KOPT-K1 (cell line): ENCODE measurements around the gene RPS21.

ENCODE experiments used
- H3K27ac ChIP-seq: fragments of 200-600 bp; sonication (generic); 2 replicates; pipeline ENCODE4 v1.5.1; 2016; ENCODE audit warnings: antibody characterized with exemption, mild to moderate bottlenecking, low read depth, low read length; ENCODE audit not compliant: poor library complexity, severe bottlenecking
- H3K36me3 ChIP-seq: fragments of 200-600 bp; sonication (generic); 2 replicates; pipeline ENCODE4 v1.5.1; 2017; ENCODE audit warnings: antibody characterized with exemption, mild to moderate bottlenecking, low read length, moderate library complexity; ENCODE audit not compliant: insufficient read depth
- H3K9me3 ChIP-seq: fragments of 200-600 bp; sonication (generic); 2 replicates; pipeline ENCODE4 v1.5.1; 2017; ENCODE audit warnings: antibody characterized with exemption, low read length, mild to moderate bottlenecking; ENCODE audit not compliant: insufficient read depth, poor library complexity, severe bottlenecking

The RPS21 gene

GRCh38 chr20:62412194-62413024 is 25.5 kb downstream of the RPS21 start:
- H3K27ac ChIP-seq = no peak overlapping the region
- no peaks in the 10 kb centered on the region for H3K36me3 ChIP-seq
- H3K9me3 ChIP-seq = no peaks in the 10 kb centered on the region

- H3K36me3 ChIP-seq = no peaks in the 10 kb centered on the region
- no peak overlapping the region for H3K27ac ChIP-seq
- no peaks in the 10 kb centered on the region for H3K9me3 ChIP-seq
Measured at GRCh38 chr20:62413025-62413570, 26.2 kb downstream of the RPS21 start.

DNA sequence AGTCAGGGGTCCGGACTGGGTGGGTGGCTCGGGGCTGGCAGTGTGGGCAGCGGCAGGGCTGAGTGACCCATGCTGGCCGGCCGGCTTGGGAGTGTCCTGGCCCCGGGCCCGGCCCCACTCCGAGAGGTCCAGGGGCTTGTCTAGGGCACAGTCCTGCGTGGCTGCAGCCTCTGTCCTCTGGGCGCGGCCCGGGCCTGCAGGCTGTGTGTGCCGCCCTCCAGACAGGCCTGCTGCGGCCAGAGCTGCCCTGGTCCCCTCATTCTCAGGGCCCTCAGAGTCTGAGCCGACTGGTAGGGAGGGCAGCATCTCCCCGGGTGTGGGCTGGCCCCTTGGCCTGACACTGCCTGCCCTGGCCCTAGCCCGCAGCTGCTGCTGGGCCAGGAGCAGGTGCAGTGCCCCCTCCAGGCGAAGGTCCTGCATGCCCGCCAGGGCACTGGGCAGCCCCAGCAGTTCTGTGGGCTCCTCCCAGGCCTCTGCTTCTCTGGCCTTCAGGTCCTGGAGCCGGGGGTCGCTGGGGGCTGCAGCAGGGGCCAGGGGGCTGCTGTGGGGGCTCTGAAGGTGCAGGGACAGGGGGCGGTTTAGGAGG is 27.1 kb downstream of the RPS21 start:
- Histone ChIP-seq H3K36me3 (no peaks in the 10 kb centered on the region), H3K27ac (no peak overlapping the region), H3K9me3 (no peaks in the 10 kb centered on the region)

- Histone ChIP-seq H3K9me3 (no peaks in the 10 kb centered on the region), H3K27ac (no peak overlapping the region), H3K36me3 (no peaks in the 10 kb centered on the region)
Measured at GRCh38 chr20:62415354-62416111, 28.6 kb downstream of the RPS21 start.

- H3K27ac ChIP-seq = no peak overlapping the region
- H3K9me3 ChIP-seq = no peaks in the 10 kb centered on the region
- no peaks in the 10 kb centered on the region for H3K36me3 ChIP-seq
Measured at GRCh38 chr20:62416651-62417637, 30.0 kb downstream of the RPS21 start.

DNA sequence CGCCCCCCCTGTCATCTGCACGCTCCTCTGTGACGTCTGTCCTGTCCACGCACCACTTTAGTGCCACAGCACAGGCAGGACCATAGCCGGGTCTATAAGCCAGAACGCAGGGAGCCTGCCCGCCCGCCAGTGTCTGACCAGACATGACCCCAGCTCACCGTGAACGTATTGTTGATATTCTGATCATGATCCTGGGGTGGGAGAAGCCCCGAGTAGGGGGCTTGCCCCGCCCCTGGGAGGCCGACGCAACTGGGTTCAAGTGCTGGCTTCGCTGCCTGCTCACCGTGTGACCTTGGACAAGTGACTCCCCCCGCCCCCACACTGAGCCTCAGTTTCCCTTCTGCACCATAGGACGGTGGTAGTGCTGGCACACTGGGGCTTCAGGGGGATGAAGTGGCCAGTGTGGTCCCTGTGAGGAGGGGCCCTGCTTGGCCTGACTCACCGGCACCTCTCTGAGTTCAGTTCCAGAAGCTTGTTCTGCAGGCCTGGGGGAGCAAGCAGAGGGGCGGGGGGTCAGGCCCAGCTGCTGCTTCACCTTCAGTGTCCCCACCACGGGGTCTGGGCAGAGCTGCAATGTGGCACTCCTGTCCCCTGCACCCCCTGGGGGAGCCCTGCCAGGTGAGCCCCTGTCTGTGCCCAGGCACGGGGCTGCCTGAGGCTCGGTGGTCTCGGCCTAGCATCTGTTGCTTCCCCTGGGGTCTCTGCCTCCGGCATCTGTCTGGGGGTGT is 31.2 kb downstream of the RPS21 start:
- H3K36me3 ChIP-seq = no peaks in the 10 kb centered on the region
- no peaks in the 10 kb centered on the region for H3K9me3 ChIP-seq
- H3K27ac ChIP-seq = no peak overlapping the region

- H3K36me3 ChIP-seq = no peaks in the 10 kb centered on the region
- H3K27ac ChIP-seq = no peak overlapping the region
- H3K9me3 ChIP-seq = no peaks in the 10 kb centered on the region
Measured at GRCh38 chr20:62418709-62419487, 32.0 kb downstream of the RPS21 start.

DNA sequence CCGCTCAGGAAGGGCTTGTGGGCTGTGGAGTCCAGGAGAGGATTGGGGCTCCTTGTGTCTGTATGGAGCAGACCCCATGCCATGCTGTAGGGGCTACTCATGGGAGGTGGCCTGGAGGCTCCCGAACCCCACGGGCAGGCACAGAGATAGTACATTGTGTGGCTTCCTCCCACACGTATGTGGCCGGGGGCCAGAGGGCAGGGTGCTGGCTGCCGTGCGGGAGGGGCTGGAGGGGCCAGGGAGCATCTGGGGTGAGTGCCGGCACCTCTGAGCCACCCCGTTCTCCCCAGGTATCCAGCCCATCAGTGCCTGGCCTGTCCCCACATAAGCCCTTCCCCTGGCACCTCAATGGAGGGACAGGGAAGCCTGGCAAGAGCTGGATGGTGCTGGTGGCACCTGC is 32.9 kb downstream of the RPS21 start:
- no peaks in the 10 kb centered on the region for H3K9me3 ChIP-seq
- no peaks in the 10 kb centered on the region for H3K36me3 ChIP-seq
- H3K27ac ChIP-seq = no peak overlapping the region

- H3K36me3 ChIP-seq = no peaks in the 10 kb centered on the region
- no peak overlapping the region for H3K27ac ChIP-seq
- H3K9me3 ChIP-seq = no peaks in the 10 kb centered on the region
Measured at GRCh38 chr20:62420846-62421715, 34.2 kb downstream of the RPS21 start.

DNA sequence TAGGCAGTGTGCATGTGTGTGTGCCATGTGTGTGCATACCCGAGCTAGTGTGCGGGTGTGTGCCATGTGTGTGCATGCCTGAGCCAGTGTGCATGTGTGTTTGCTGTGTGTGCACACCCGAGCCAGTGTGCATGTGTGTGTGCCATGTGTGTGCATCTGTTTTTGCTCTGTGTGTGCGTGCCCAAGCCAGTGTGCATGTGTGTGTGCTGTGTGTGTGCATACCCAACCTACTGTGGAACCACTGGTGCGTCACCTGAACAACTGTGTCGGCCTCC is 34.8 kb downstream of the RPS21 start:
- Histone ChIP-seq H3K36me3 (no peaks in the 10 kb centered on the region), H3K9me3 (no peaks in the 10 kb centered on the region)

GRCh38 chr20:62422636-62423325 is 35.9 kb downstream of the RPS21 start:
- H3K9me3 ChIP-seq = no peaks in the 10 kb centered on the region
- H3K27ac ChIP-seq = no peak overlapping the region

More for the DNA sequence above, 34.8 kb downstream of the RPS21 start:
- no peak overlapping the region for H3K27ac ChIP-seq

GRCh38 chr20:62423326-62423706 is 36.4 kb downstream of the RPS21 start:
- Histone ChIP-seq H3K9me3 (no peaks in the 10 kb centered on the region), H3K36me3 (no peaks in the 10 kb centered on the region), H3K27ac (no peak overlapping the region)

More at GRCh38 chr20:62422636-62423325, 35.9 kb downstream of the RPS21 start:
- H3K36me3 ChIP-seq = no peaks in the 10 kb centered on the region
